Measurements from ENCODE around the gene TM9SF2.

- TF ChIP-seq CTCF (conservative IDR thresholded peaks at IDR 0.05) (no peak), ZFX (IDR thresholded peaks at IDR 0.05) (no peak)
Observed at GRCh38 chr13:99601535-99601934, 100.3 kb downstream of the TM9SF2 start.

Measured in C4-2B (cell line).